HepG2 (cell line): ENCODE results near the gene CCND1. TPM values are rescaled to one million over a fixed set of nuclear protein-coding genes. Genes with fewer than 3 reads are reported as not detected.

Experiments used
- ARNT2 ChIP-seq: sonication (generic); formaldehyde crosslinking; IDR thresholded peaks from 2 replicates; pipeline ENCODE4 v1.8.0; 2022; ENCODE audit warnings: mild to moderate bottlenecking, low read depth, missing genetic modification reagents, moderate library complexity
- BHLHE40 ChIP-seq: IDR thresholded peaks from 2 replicates; pipeline ENCODE4 v1.6.1; 2011; ENCODE audit warnings: low read length, improper control_type of control experiment
- CENPBD1 ChIP-seq: sonication (generic); formaldehyde crosslinking; IDR thresholded peaks from 2 replicates; pipeline ENCODE4 v1.8.0; 2022; ENCODE audit warnings: missing genetic modification reagents, low read depth, mild to moderate bottlenecking, borderline replicate concordance
- DR1 ChIP-seq: sonication (generic); formaldehyde crosslinking; IDR thresholded peaks from 2 replicates; pipeline ENCODE4 v1.8.0; 2021; ENCODE audit warnings: mild to moderate bottlenecking, missing genetic modification reagents, inconsistent platforms
- HBP1 ChIP-seq: IDR thresholded peaks from 2 replicates; pipeline ENCODE4 v1.6.1; 2016; ENCODE audit warnings: low read depth, control low read depth
- HNRNPLL ChIP-seq: fragments of 200-400 bp; formaldehyde crosslinking; IDR thresholded peaks from 2 replicates; pipeline ENCODE4 v1.6.1; 2017; ENCODE audit warnings: mild to moderate bottlenecking, low read depth, low read length; ENCODE audit not compliant: poor library complexity, severe bottlenecking
- MXD1 ChIP-seq: sonication (generic); formaldehyde crosslinking; IDR thresholded peaks from 2 replicates; pipeline ENCODE4 v1.4.0; 2020; ENCODE audit warnings: mild to moderate bottlenecking, missing genetic modification reagents
- NFKB2 ChIP-seq: sonication (generic); formaldehyde crosslinking; IDR thresholded peaks from 2 replicates; pipeline ENCODE4 v1.4.0; 2020; ENCODE audit warnings: missing genetic modification reagents, borderline replicate concordance
- PTBP1 ChIP-seq: fragments of 200-400 bp; formaldehyde crosslinking; IDR thresholded peaks from 2 replicates; pipeline ENCODE4 v1.6.1; 2018; ENCODE audit warnings: low read length, low read depth; ENCODE audit not compliant: poor library complexity, severe bottlenecking
- RARG ChIP-seq: sonication (generic); formaldehyde crosslinking; IDR thresholded peaks from 2 replicates; pipeline ENCODE4 v1.4.0; 2020; ENCODE audit warnings: low read depth, mild to moderate bottlenecking, missing genetic modification reagents
- RBFOX2 ChIP-seq: fragments of 200-400 bp; formaldehyde crosslinking; IDR thresholded peaks from 2 replicates; pipeline ENCODE4 v1.6.1; 2017; ENCODE audit warnings: low read depth, mild to moderate bottlenecking, low read length
- RBM39 ChIP-seq: fragments of 200-400 bp; formaldehyde crosslinking; IDR thresholded peaks from one replicate; pipeline ENCODE4 v1.6.1; 2018; ENCODE audit warnings: antibody characterized with exemption, mild to moderate bottlenecking, low read depth, low read length; ENCODE audit not compliant: poor library complexity, severe bottlenecking
- SCMH1 ChIP-seq: sonication (generic); formaldehyde crosslinking; IDR thresholded peaks from 2 replicates; pipeline ENCODE4 v1.9.0; 2021; ENCODE audit warnings: missing genetic modification reagents, mild to moderate bottlenecking, borderline replicate concordance
- SOX13 ChIP-seq, 3 experiments: fragments of 450-650 bp in 1 of 3; sonication (generic) in 1 of 3; formaldehyde crosslinking in 1 of 3; IDR thresholded peaks in 2 of 3; conservative IDR thresholded peaks in 1 of 3; 2 replicates each; pipeline versions ENCODE4 v1.5.0 to v1.6.1; 2016 to 2020; ENCODE audit warnings: antibody characterized with exemption in 1 of 3, mild to moderate bottlenecking in 1 of 3, missing compliant biosample characterization in 1 of 3, missing genetic modification reagents in 1 of 3, moderate library complexity in 1 of 3
- TCF7 ChIP-seq: sonication (generic); IDR thresholded peaks from 2 replicates; pipeline ENCODE4 v1.6.1; 2016; ENCODE audit warnings: antibody characterized with exemption, low read depth
- ZBTB38 ChIP-seq: sonication (generic); formaldehyde crosslinking; IDR thresholded peaks from 2 replicates; pipeline ENCODE4 v1.5.1; 2020; ENCODE audit warnings: mild to moderate bottlenecking, missing genetic modification reagents
- ZMYM4 ChIP-seq: sonication (generic); formaldehyde crosslinking; IDR thresholded peaks from 2 replicates; pipeline ENCODE4 v1.8.1; 2023; ENCODE audit warnings: mild to moderate bottlenecking, missing genetic modification reagents
- ZNF543 ChIP-seq: sonication (generic); formaldehyde crosslinking; IDR thresholded peaks from 2 replicates; pipeline ENCODE4 v1.4.0; 2020; ENCODE audit warnings: mild to moderate bottlenecking, missing genetic modification reagents
- ZNF562 ChIP-seq: sonication (generic); formaldehyde crosslinking; IDR thresholded peaks from 2 replicates; pipeline ENCODE4 v1.8.0; 2022; ENCODE audit warnings: missing genetic modification reagents, borderline replicate concordance
- ZNF616 ChIP-seq: sonication (generic); formaldehyde crosslinking; IDR thresholded peaks from 2 replicates; pipeline ENCODE4 v1.5.0; 2020; ENCODE audit warnings: low read depth, mild to moderate bottlenecking, missing genetic modification reagents
- polyA plus RNA-seq, 8 experiments: library from polyadenylated mRNA; depleted of rRNA in 3 of 8; stranded (reverse) in 7 of 8; unstranded in 1 of 8; fragments of >200 nt; fragmentation: Illumina TruSeq in 4 of 8; extraction: Trizol in 4 of 8; gene quantifications; 2 replicates each; pipeline versions ENCODE4 v1.2.1 to v1.2.3, GENCODE V29; 2011 to 2016; ENCODE audit warnings: low read depth in 4 of 8, missing spikeins in 1 of 8, mixed read lengths in 1 of 8; ENCODE audit not compliant: insufficient read depth in 1 of 8
- total RNA-seq, 5 experiments: library from RNA; depleted of rRNA; stranded (reverse); fragments of >200 nt; fragmentation: Illumina TruSeq; extraction: Trizol; gene quantifications; 2 replicates each; pipeline ENCODE4 v1.2.3, GENCODE V29; 2016; ENCODE audit warnings: low read depth in 1 of 5
- TF ChIP-seq, protein P1 (sequence below): sonication (generic); formaldehyde crosslinking; conservative IDR thresholded peaks from 2 replicates; pipeline ENCODE4 v1.4.0; 2020; ENCODE audit warnings: mild to moderate bottlenecking, missing genetic modification reagents, moderate library complexity
- TF ChIP-seq, protein P2 (sequence below): sonication (generic); formaldehyde crosslinking; conservative IDR thresholded peaks from 2 replicates; pipeline ENCODE4 v1.4.0; 2020; ENCODE audit warnings: missing genetic modification reagents

CCND1 gene
- total and polyA plus RNA-seq, 2 of the 13 experiments (the other 11 are each of a cell fraction or from before 2014, with no cell fraction given), result 107 to 136 TPM

DNA sequence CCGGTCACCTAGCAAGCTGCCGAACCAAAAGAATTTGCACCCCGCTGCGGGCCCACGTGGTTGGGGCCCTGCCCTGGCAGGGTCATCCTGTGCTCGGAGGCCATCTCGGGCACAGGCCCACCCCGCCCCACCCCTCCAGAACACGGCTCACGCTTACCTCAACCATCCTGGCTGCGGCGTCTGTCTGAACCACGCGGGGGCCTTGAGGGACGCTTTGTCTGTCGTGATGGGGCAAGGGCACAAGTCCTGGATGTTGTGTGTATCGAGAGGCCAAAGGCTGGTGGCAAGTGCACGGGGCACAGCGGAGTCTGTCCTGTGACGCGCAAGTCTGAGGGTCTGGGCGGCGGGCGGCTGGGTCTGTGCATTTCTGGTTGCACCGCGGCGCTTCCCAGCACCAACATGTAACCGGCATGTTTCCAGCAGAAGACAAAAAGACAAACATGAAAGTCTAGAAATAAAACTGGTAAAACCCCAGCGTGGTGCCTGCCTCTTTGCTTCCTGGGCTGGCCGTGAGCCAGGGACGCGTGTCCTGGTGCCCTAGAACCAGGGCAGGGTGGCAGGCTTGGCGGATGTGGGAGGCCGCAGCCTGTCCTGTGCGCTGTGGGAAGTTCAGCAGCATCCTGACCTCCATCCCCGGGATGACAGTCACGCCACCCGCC lies 13.2 kb downstream of the CCND1 start (continued):
- TF ChIP-seq HBP1 (CRISPR knock-in tag) (no peak), ZBTB38 (CRISPR knock-in tag) (peak; percentile 75), RARG (CRISPR knock-in tag) (no peak), BHLHE40 (peak; percentile 11; the same call in 1 of the 2 replicates), PTBP1 (peak; percentile 84), SCMH1 (CRISPR knock-in tag) (no peak), ZNF543 (CRISPR knock-in tag) (no peak), RBFOX2 (peak; percentile 81), HNRNPLL (peak; percentile 23), DR1 (CRISPR knock-in tag) (no peak), RBM39 (peak; percentile 52), MXD1 (CRISPR knock-in tag) (0 out of 2 replicates have a peak, but pooled peaks have one; percentile 25), ZMYM4 (no peak), SOX13 (IDR thresholded peaks at IDR 0.05) (0 out of 2 replicates have a peak, but pooled peaks have one; percentile 3), SOX13 (CRISPR knock-in tag; conservative IDR thresholded peaks at IDR 0.05 in 1 of 2, IDR thresholded peaks at IDR 0.05 in 1 of 2) (no peak), NFKB2 (CRISPR knock-in tag) (no peak; the same call in 1 of the 2 replicates), ZNF616 (no peak), CENPBD1 (no peak), TCF7 (no peak), ZNF562 (CRISPR knock-in tag) (no peak), ARNT2 (peak; percentile 29; the same call in 1 of the 2 replicates)
- TF ChIP-seq, protein P1, sequence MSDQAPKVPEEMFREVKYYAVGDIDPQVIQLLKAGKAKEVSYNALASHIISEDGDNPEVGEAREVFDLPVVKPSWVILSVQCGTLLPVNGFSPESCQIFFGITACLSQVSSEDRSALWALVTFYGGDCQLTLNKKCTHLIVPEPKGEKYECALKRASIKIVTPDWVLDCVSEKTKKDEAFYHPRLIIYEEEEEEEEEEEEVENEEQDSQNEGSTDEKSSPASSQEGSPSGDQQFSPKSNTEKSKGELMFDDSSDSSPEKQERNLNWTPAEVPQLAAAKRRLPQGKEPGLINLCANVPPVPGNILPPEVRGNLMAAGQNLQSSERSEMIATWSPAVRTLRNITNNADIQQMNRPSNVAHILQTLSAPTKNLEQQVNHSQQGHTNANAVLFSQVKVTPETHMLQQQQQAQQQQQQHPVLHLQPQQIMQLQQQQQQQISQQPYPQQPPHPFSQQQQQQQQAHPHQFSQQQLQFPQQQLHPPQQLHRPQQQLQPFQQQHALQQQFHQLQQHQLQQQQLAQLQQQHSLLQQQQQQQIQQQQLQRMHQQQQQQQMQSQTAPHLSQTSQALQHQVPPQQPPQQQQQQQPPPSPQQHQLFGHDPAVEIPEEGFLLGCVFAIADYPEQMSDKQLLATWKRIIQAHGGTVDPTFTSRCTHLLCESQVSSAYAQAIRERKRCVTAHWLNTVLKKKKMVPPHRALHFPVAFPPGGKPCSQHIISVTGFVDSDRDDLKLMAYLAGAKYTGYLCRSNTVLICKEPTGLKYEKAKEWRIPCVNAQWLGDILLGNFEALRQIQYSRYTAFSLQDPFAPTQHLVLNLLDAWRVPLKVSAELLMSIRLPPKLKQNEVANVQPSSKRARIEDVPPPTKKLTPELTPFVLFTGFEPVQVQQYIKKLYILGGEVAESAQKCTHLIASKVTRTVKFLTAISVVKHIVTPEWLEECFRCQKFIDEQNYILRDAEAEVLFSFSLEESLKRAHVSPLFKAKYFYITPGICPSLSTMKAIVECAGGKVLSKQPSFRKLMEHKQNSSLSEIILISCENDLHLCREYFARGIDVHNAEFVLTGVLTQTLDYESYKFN (CRISPR knock-in tag), result no peak
- TF ChIP-seq, protein P2, sequence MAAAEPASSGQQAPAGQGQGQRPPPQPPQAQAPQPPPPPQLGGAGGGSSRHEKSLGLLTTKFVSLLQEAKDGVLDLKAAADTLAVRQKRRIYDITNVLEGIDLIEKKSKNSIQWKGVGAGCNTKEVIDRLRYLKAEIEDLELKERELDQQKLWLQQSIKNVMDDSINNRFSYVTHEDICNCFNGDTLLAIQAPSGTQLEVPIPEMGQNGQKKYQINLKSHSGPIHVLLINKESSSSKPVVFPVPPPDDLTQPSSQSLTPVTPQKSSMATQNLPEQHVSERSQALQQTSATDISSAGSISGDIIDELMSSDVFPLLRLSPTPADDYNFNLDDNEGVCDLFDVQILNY (CRISPR knock-in tag), result no peak
